SK-N-SH (cell line): ENCODE data around the gene ZC2HC1C.
"Not testable (repeated sequence)": the region's sequence is repeated elsewhere in the genome, so short reads cannot be mapped to it uniquely, and the experiment has no call there.

Experiments used
- CTCF ChIP-seq: fragments of 200-600 bp; sonication (generic); IDR thresholded peaks from 2 replicates; pipeline ENCODE4 v1.6.1; 2017; ENCODE audit warnings: antibody characterized with exemption, mild to moderate bottlenecking, moderate library complexity
- EP300 ChIP-seq, 2 experiments: IDR thresholded peaks; 2 replicates each; pipeline versions ENCODE4 v1.4.0 to v1.6.1; 2012; ENCODE audit warnings: borderline replicate concordance in 1 of 2, low read depth in 1 of 2, low read length in 1 of 2
- GATA2 ChIP-seq: sonication (generic); formaldehyde crosslinking; IDR thresholded peaks from 2 replicates; pipeline ENCODE4 v1.5.0; 2020; ENCODE audit warnings: mild to moderate bottlenecking, missing genetic modification reagents
- RXRA ChIP-seq: IDR thresholded peaks from 2 replicates; pipeline ENCODE4 v1.4.0; 2012; ENCODE audit warnings: low read depth, mild to moderate bottlenecking, borderline replicate concordance

- TF ChIP-seq CTCF; EP300 (IDR thresholded peaks at IDR 0.05; ENCODE audit: borderline replicate concordance in 1 of 2, low read depth in 1 of 2, low read length in 1 of 2); RXRA; GATA2: not testable (repeated sequence)
Measured at GRCh38 chr14:75067765-75068164, 1.7 kb upstream of the ZC2HC1C start.
